ENCODE measurements around the gene OR10P1.

Gene OR10P1

GRCh38 chr12:55673638-55674037, 36.9 kb downstream of the OR10P1 start:
- no peaks in the 10 kb centered on the region for H3K4me1 ChIP-seq (ENCODE audit: control insufficient read depth, insufficient read depth, low read length)
- no peaks in the 10 kb centered on the region for H3K36me3 ChIP-seq (ENCODE audit: insufficient read depth, low read length)
- H3K4me2 ChIP-seq (ENCODE audit: low read length): no peak overlapping the region
- H3K9me3 ChIP-seq (replicated peaks; ENCODE audit: low read length): no peaks in the 10 kb centered on the region
- no peak overlapping the region for H3K4me3 ChIP-seq (ENCODE audit: low read length)
- no peaks in the 10 kb centered on the region for H3K27me3 ChIP-seq (ENCODE audit: control insufficient read depth, insufficient read depth, low read length)
- H3K9ac ChIP-seq (ENCODE audit: low read depth, low read length): no peak overlapping the region

GRCh38 chr12:55675666-55676065, 39.0 kb downstream of the OR10P1 start:
- Histone ChIP-seq H3K4me1 (ENCODE audit: control insufficient read depth, insufficient read depth, low read length) (no peaks in the 10 kb centered on the region), H3K9ac (ENCODE audit: low read depth, low read length) (no peak overlapping the region), H3K9me3 (replicated peaks; ENCODE audit: low read length) (no peaks in the 10 kb centered on the region), H3K27me3 (ENCODE audit: control insufficient read depth, insufficient read depth, low read length) (no peaks in the 10 kb centered on the region), H3K4me2 (ENCODE audit: low read length) (no peak overlapping the region), H3K4me3 (ENCODE audit: low read length) (no peak overlapping the region), H3K36me3 (ENCODE audit: insufficient read depth, low read length) (no peaks in the 10 kb centered on the region)

- Histone ChIP-seq H3K27me3 (ENCODE audit: control insufficient read depth, insufficient read depth, low read length) (no peaks in the 10 kb centered on the region), H3K4me1 (ENCODE audit: control insufficient read depth, insufficient read depth, low read length) (peaks cover 8% of the 10 kb centered on the region), H3K4me2 (ENCODE audit: low read length) (no peak overlapping the region), H3K4me3 (ENCODE audit: low read length) (no peak overlapping the region), H3K9ac (ENCODE audit: low read depth, low read length) (no peak overlapping the region), H3K36me3 (ENCODE audit: insufficient read depth, low read length) (no peaks in the 10 kb centered on the region), H3K9me3 (replicated peaks; ENCODE audit: low read length) (no peaks in the 10 kb centered on the region)
Measured at GRCh38 chr12:55676707-55677106, 40.0 kb downstream of the OR10P1 start.

- H3K9me3 ChIP-seq (replicated peaks; ENCODE audit: low read length): no peaks in the 10 kb centered on the region
- H3K4me3 ChIP-seq (ENCODE audit: low read length): no peak overlapping the region
- H3K36me3 ChIP-seq (ENCODE audit: insufficient read depth, low read length): peaks cover 7% of the 10 kb centered on the region
- no peak overlapping the region for H3K4me2 ChIP-seq (ENCODE audit: low read length)
- H3K27me3 ChIP-seq (ENCODE audit: control insufficient read depth, insufficient read depth, low read length): no peaks in the 10 kb centered on the region
- H3K9ac ChIP-seq (ENCODE audit: low read depth, low read length): no peak overlapping the region
- peaks cover 35% of the 10 kb centered on the region for H3K4me1 ChIP-seq (ENCODE audit: control insufficient read depth, insufficient read depth, low read length)
Measured at GRCh38 chr12:55679691-55680090, 43.0 kb downstream of the OR10P1 start.

- H3K4me3 ChIP-seq (ENCODE audit: low read length): peak overlapping the region; percentile 72
- no peaks in the 10 kb centered on the region for H3K9me3 ChIP-seq (replicated peaks; ENCODE audit: low read length)
- peak overlapping the region; percentile 64 for H3K9ac ChIP-seq (ENCODE audit: low read depth, low read length)
- peaks cover 14% of the 10 kb centered on the region for H3K36me3 ChIP-seq (ENCODE audit: insufficient read depth, low read length)
- H3K27me3 ChIP-seq (ENCODE audit: control insufficient read depth, insufficient read depth, low read length): no peaks in the 10 kb centered on the region
- H3K4me2 ChIP-seq (ENCODE audit: low read length): peak overlapping the region; percentile 91
- peaks cover 36% of the 10 kb centered on the region for H3K4me1 ChIP-seq (ENCODE audit: control insufficient read depth, insufficient read depth, low read length)
Measured at GRCh38 chr12:55681142-55682077, 44.7 kb downstream of the OR10P1 start.

- peak overlapping the region; percentile 72 for H3K4me3 ChIP-seq (ENCODE audit: low read length)
- no peaks in the 10 kb centered on the region for H3K27me3 ChIP-seq (ENCODE audit: control insufficient read depth, insufficient read depth, low read length)
- peak overlapping the region; percentile 64 for H3K9ac ChIP-seq (ENCODE audit: low read depth, low read length)
- H3K4me2 ChIP-seq (ENCODE audit: low read length): peak overlapping the region; percentile 91
- H3K9me3 ChIP-seq (replicated peaks; ENCODE audit: low read length): no peaks in the 10 kb centered on the region
- peaks cover 14% of the 10 kb centered on the region for H3K36me3 ChIP-seq (ENCODE audit: insufficient read depth, low read length)
- H3K4me1 ChIP-seq (ENCODE audit: control insufficient read depth, insufficient read depth, low read length): peaks cover 36% of the 10 kb centered on the region
Measured at GRCh38 chr12:55682087-55682796, 45.5 kb downstream of the OR10P1 start.

GRCh38 chr12:55683676-55684075, 47.0 kb downstream of the OR10P1 start:
- Histone ChIP-seq H3K4me1 (ENCODE audit: control insufficient read depth, insufficient read depth, low read length) (peaks cover 36% of the 10 kb centered on the region), H3K9ac (ENCODE audit: low read depth, low read length) (no peak overlapping the region), H3K4me3 (ENCODE audit: low read length) (peak overlapping the region; percentile 43)

GRCh38 chr12:55684761-55685370, 48.2 kb downstream of the OR10P1 start:
- H3K4me3 ChIP-seq (ENCODE audit: low read length): no peak overlapping the region
- H3K27me3 ChIP-seq (ENCODE audit: control insufficient read depth, insufficient read depth, low read length): no peaks in the 10 kb centered on the region
- peak overlapping the region; percentile 91 for H3K4me2 ChIP-seq (ENCODE audit: low read length)
- H3K36me3 ChIP-seq (ENCODE audit: insufficient read depth, low read length): peaks cover 23% of the 10 kb centered on the region
- H3K4me1 ChIP-seq (ENCODE audit: control insufficient read depth, insufficient read depth, low read length): peaks cover 36% of the 10 kb centered on the region
- H3K9me3 ChIP-seq (replicated peaks; ENCODE audit: low read length): no peaks in the 10 kb centered on the region
- no peak overlapping the region for H3K9ac ChIP-seq (ENCODE audit: low read depth, low read length)

More at GRCh38 chr12:55683676-55684075, 47.0 kb downstream of the OR10P1 start:
- H3K9me3 ChIP-seq (replicated peaks; ENCODE audit: low read length): no peaks in the 10 kb centered on the region
- H3K36me3 ChIP-seq (ENCODE audit: insufficient read depth, low read length): peaks cover 20% of the 10 kb centered on the region
- peak overlapping the region; percentile 91 for H3K4me2 ChIP-seq (ENCODE audit: low read length)
- H3K27me3 ChIP-seq (ENCODE audit: control insufficient read depth, insufficient read depth, low read length): no peaks in the 10 kb centered on the region

GRCh38 chr12:55685671-55686070, 49.0 kb downstream of the OR10P1 start:
- no peak overlapping the region for H3K4me2 ChIP-seq (ENCODE audit: low read length)
- no peak overlapping the region for H3K9ac ChIP-seq (ENCODE audit: low read depth, low read length)
- peaks cover 36% of the 10 kb centered on the region for H3K4me1 ChIP-seq (ENCODE audit: control insufficient read depth, insufficient read depth, low read length)
- no peaks in the 10 kb centered on the region for H3K9me3 ChIP-seq (replicated peaks; ENCODE audit: low read length)
- H3K27me3 ChIP-seq (ENCODE audit: control insufficient read depth, insufficient read depth, low read length): no peaks in the 10 kb centered on the region
- H3K4me3 ChIP-seq (ENCODE audit: low read length): no peak overlapping the region
- peaks cover 23% of the 10 kb centered on the region for H3K36me3 ChIP-seq (ENCODE audit: insufficient read depth, low read length)

GRCh38 chr12:55686366-55687010, 49.8 kb downstream of the OR10P1 start:
- Histone ChIP-seq H3K4me2 (ENCODE audit: low read length) (no peak overlapping the region), H3K9me3 (replicated peaks; ENCODE audit: low read length) (no peaks in the 10 kb centered on the region), H3K27me3 (ENCODE audit: control insufficient read depth, insufficient read depth, low read length) (no peaks in the 10 kb centered on the region), H3K36me3 (ENCODE audit: insufficient read depth, low read length) (peaks cover 23% of the 10 kb centered on the region), H3K9ac (ENCODE audit: low read depth, low read length) (no peak overlapping the region), H3K4me3 (ENCODE audit: low read length) (no peak overlapping the region), H3K4me1 (ENCODE audit: control insufficient read depth, insufficient read depth, low read length) (peaks cover 29% of the 10 kb centered on the region)

Measured in skeletal muscle satellite cell (primary cell).